GM13977 (cell line): ENCODE data around the gene WDCP.
"Not testable (repeated sequence)": the region's sequence is repeated elsewhere in the genome, so short reads cannot be mapped to it uniquely, and the experiment has no call there.

Source experiments
- DNase-seq: peaks from one replicate; pipeline ENCODE4 v3.0.0; 2012; ENCODE audit warnings: low spot score
- in situ Hi-C: fragments of 300-500 bp; cut with MboI; formaldehyde crosslinking; loops from one replicate; pipeline ENCODE4 v1.12.0; 2022; ENCODE audit warnings: low sequenced_read_pairs, low pct_unique_long_range_greater_than_20kb, mixed read lengths, inconsistent platforms; ENCODE audit not compliant: unreplicated experiment
- TF ChIP-seq, protein P1 (sequence below): IDR thresholded peaks from 2 replicates; pipeline ENCODE4 v1.5.1; 2012; ENCODE audit warnings: mild to moderate bottlenecking, control low read depth; ENCODE audit not compliant: insufficient read depth; ENCODE audit errors: extremely low read depth, missing control alignments

Gene WDCP

DNA sequence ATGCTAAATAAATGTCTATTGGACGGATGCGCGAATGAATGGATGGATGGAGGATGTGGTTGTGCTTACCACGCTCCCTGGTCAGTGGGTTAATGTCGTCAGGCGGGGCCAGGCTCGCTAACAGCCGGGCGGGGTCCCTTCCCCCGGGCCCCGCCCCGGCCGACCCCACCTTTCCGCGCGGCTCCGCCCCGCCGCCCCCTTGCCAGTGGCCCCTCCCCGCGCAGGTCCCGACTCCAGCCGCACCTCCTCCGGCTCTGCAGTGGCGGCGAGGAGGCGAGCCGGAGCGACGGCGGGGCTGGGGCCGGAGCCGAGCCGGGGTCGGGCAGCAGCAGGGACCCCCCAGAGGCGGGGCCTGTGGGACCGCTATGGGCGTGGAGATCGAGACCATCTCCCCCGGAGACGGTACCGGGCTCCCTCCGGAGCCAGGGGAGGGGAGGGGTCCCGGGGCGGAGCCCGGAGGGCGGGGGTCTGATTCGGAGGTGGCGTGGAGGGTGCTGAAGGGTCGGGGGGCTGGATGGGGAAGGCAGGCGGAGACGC lies 2.4 kb upstream of the WDCP start, which contains the start of gene FKBP1B:
TSS of gene FKBP1B (plus strand) at position 257 of the 537 bp plus-strand sequence. CDS start at position 366, 109 bp downstream.
- TF ChIP-seq, protein P1, sequence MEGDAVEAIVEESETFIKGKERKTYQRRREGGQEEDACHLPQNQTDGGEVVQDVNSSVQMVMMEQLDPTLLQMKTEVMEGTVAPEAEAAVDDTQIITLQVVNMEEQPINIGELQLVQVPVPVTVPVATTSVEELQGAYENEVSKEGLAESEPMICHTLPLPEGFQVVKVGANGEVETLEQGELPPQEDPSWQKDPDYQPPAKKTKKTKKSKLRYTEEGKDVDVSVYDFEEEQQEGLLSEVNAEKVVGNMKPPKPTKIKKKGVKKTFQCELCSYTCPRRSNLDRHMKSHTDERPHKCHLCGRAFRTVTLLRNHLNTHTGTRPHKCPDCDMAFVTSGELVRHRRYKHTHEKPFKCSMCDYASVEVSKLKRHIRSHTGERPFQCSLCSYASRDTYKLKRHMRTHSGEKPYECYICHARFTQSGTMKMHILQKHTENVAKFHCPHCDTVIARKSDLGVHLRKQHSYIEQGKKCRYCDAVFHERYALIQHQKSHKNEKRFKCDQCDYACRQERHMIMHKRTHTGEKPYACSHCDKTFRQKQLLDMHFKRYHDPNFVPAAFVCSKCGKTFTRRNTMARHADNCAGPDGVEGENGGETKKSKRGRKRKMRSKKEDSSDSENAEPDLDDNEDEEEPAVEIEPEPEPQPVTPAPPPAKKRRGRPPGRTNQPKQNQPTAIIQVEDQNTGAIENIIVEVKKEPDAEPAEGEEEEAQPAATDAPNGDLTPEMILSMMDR, result no peak
- in situ Hi-C loops, result no loop called here
- peak; percentile 78 for DNase-seq

DNA sequence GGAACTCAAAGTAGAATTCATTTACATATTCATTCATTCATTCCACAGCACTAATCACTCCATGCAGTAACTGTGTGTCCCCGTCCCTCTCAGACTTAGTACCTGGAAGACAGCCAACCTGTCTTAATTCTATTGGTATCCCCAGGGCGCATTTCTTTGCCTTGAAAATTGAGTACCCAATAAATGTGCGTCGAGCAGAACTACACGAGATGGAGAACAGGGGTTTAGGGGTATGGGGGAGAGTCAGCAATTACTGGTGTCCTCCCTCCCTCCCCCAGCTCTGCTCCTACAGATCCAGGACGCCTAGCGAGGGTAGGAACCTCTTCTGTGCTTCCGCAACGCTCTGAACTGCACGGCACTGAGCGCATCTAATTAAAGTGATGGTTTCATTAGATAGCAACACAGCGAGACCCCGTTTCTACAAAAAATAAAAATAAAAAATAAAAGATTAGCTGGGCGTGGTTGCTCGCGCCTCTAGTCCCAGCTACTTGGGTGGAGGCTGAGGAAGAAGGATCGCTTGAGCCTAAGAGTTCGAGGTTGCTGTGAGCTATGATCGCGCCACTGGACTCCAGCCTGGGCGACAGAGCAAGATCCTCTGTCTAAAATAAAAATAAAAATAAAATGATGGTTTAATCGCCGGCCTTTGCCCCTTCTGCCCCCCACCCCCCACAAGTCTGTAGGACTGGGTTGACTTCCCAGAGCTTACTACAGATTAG lies 1.7 kb upstream of the WDCP start:
- no peak for DNase-seq
- in situ Hi-C loops, result no loop called here
- TF ChIP-seq, protein P1, result no peak

DNA sequence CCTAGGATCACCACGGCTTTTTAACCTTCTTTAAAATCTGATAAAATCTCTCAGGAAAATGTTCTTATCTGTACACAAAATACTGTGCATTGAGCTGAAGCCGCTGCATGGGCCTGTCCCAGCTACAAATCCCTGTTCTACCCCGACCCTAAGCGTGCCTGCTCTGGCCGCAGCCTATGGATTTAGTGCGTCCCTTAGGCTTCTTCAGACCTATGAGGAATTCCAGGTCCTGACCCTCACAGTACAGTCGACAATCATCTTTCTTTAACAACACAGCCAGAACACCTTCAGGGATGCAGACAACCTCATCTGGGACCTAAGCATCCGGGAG lies 477 bp upstream of the WDCP start:
- TF ChIP-seq, protein P1, result no peak
- no peak for DNase-seq
- in situ Hi-C loops, result no loop called here

DNA sequence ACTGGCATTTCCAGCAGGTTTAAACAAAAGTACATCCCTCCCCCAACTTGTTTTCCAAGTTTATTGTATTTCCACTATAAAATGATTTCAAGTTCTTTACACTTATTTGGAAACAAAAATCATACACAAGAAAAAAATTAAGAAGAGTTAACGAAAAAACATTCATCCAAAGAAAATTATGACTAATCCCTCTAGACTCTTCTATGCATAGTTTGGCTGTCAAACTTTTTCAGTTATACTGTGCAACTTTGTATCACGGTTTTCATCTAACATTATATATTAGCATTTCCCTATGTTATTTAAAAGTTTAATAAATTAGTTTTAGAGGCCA lies 627 bp downstream of the WDCP start:
- no peak for DNase-seq
- in situ Hi-C loops, result no loop called here
- TF ChIP-seq, protein P1, result no peak

DNA sequence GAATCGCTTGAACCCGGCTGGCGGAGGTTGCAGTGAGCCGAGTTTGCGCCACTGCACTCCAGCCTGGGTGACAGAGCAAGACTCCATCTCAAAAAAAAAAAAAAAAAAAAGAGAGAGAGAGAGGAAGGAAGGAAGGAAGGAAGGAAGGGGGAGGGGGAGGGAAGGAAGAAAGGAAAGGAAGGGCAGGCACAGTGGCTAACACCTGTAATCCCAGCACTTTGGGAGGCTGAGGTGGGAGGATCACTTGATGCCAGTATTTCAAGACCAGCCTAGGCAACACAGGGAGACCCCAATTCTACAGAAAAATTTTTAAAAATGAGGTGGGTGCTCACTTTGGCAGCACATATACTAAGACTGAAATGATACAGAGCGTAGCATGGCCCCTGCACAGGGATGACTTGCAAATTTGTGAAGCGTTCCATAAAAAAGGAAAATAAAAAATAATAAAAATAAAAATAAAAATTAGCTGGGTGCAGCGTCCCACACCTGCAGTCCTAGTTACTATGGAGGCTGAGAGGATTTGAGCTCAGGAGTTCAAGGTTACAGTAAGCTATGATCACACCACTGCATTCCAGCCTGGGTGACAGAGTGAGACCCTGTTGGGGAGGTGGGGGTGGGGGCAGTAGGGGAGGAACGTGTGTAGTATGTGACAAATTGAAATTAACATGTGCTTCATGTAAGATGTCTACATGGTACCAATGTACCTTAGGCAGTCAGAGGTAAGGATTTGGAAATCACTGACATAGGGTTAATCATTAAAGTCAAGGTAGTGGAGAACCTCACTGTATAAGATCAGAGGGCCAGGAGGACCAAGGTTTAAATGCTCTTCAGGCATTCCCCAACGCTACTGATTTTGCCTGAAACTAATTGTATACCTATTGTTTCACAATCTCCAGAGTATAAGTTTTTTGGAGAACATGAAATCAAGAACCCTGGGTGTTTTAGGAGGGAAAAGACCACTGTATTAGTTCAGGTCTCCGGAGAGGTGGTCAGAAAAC lies 1.4 kb downstream of the WDCP start:
- in situ Hi-C loops, result no loop called here
- TF ChIP-seq, protein P1, result no peak
- no peak for DNase-seq

DNA sequence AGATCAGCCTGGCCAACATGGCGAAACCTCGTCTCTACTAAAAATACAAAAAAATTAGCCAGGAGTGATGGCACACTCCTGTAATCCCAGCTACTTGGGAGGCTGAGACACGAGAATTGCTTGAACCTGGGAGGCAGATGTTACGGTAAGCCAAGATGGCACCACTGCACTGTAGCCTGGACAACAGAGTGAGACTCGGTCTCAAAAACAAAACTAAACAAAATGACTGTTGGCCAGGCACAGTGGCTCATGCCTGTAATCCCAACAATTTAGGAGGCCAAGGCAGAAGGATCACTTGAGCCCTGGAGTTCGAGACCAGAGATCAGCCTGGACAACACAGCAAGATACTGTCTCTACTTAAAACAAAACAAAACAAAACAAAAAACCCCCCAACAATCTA lies 4.1 kb downstream of the WDCP start:
- DNase-seq, in situ Hi-C loops: not testable (repeated sequence)

DNA sequence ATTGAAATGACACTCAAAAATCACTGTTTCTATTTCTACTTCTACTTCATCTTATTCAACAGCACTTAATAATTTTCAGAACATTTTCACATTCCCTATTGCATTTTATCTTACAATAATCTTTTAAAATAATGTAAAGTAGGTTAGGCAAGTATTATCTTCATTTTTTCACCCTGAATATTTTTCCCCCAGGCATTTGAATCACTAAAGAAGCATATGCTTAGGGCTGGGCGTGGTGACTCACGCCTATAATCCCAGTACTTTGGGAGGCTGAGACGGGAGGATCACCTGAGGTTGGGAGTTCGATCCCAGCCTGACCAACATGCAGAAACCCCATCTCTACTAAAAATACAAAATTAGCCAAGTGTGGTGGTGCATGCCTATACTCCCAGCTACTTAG lies 6.7 kb downstream of the WDCP start:
- in situ Hi-C loops, result no loop called here
- TF ChIP-seq, protein P1, result no peak
- DNase-seq, result no peak
